Ishikawa (cell line): Measurements from ENCODE around the gene TOP1.

ENCODE experiments used
- CEBPB ChIP-seq: IDR thresholded peaks from 2 replicates; pipeline ENCODE4 v1.6.1; 2012
- CREB1 ChIP-seq: IDR thresholded peaks from 2 replicates; pipeline ENCODE4 v1.6.1; 2012; ENCODE audit warnings: low read depth
- EGR1 ChIP-seq: IDR thresholded peaks from 2 replicates; pipeline ENCODE4 v1.6.1; 2012
- EP300 ChIP-seq: IDR thresholded peaks from 2 replicates; pipeline ENCODE4 v1.6.1; 2012; ENCODE audit warnings: borderline replicate concordance
- FOXM1 ChIP-seq: IDR thresholded peaks from 2 replicates; pipeline ENCODE4 v1.6.1; 2012; ENCODE audit warnings: low read depth, borderline replicate concordance
- MAX ChIP-seq: IDR thresholded peaks from 2 replicates; pipeline ENCODE4 v1.6.1; 2012
- NFIC ChIP-seq: IDR thresholded peaks from 2 replicates; pipeline ENCODE4 v1.6.1; 2012
- RAD21 ChIP-seq: IDR thresholded peaks from 2 replicates; pipeline ENCODE4 v1.6.1; 2012; ENCODE audit warnings: low read depth
- REST ChIP-seq: IDR thresholded peaks from 2 replicates; pipeline ENCODE4 v1.6.1; 2012; ENCODE audit warnings: low read depth, mild to moderate bottlenecking
- TAF1 ChIP-seq: IDR thresholded peaks from 2 replicates; pipeline ENCODE4 v1.6.1; 2012; ENCODE audit warnings: low read depth, mild to moderate bottlenecking
- TCF12 ChIP-seq: IDR thresholded peaks from 2 replicates; pipeline ENCODE4 v1.6.1; 2012; ENCODE audit warnings: low read depth
- TEAD4 ChIP-seq: IDR thresholded peaks from 2 replicates; pipeline ENCODE4 v1.6.1; 2012
- YY1 ChIP-seq: IDR thresholded peaks from 2 replicates; pipeline ENCODE4 v1.6.1; 2012; ENCODE audit warnings: low read depth
- ZBTB7A ChIP-seq: IDR thresholded peaks from 2 replicates; pipeline ENCODE4 v1.6.1; 2012; ENCODE audit warnings: low read depth
- TF ChIP-seq, protein P1 (sequence below): IDR thresholded peaks from 2 replicates; pipeline ENCODE4 v1.6.1; 2012

TOP1 gene

DNA sequence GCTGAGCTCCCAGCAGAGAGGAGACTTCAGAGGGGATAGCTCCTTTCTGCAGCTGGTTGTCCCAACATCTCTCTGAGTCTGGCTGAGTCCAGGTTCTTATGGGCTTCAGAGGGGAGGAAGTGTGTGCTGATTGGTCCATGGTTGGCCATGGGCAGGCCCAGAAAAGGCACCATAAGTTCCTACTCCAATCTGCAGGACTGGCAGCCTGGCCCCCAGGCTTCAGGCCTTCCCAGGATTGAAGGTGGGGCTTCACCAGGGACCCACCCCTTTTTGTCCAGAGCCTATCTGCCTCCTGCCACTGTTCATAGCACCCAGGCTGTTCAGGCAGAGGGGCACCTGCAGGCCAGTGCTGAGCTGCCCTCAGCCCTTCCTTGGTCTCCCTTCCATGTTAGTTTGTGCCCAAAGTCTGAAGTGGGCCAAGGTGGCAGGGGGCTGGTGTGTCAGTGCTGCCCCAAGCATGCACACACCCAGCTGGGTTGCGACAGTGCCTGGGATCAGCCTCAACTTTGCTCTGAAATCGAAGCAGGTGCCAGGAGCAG, 21.6 kb upstream of the TOP1 start:
- no peak for TF ChIP-seq ZBTB7A
- no peak for TF ChIP-seq CREB1
- no peak for TF ChIP-seq NFIC
- TF ChIP-seq YY1: no peak
- no peak for TF ChIP-seq EGR1
- TF ChIP-seq, protein P1, sequence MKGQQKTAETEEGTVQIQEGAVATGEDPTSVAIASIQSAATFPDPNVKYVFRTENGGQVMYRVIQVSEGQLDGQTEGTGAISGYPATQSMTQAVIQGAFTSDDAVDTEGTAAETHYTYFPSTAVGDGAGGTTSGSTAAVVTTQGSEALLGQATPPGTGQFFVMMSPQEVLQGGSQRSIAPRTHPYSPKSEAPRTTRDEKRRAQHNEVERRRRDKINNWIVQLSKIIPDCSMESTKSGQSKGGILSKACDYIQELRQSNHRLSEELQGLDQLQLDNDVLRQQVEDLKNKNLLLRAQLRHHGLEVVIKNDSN: no peak
- no peak for TF ChIP-seq TCF12
- TF ChIP-seq EP300: no peak
- no peak for TF ChIP-seq REST
- TF ChIP-seq TEAD4: no peak
- no peak for TF ChIP-seq FOXM1
- TF ChIP-seq TAF1: no peak
- TF ChIP-seq MAX: no peak
- no peak for TF ChIP-seq CEBPB
- no peak for TF ChIP-seq RAD21

GRCh38 chr20:41007481-41007880, 21.1 kb upstream of the TOP1 start:
- TF ChIP-seq NFIC: no peak
- TF ChIP-seq FOXM1: no peak
- no peak for TF ChIP-seq YY1
- no peak for TF ChIP-seq ZBTB7A
- TF ChIP-seq CREB1: no peak
- no peak for TF ChIP-seq EP300
- no peak for TF ChIP-seq TCF12
- TF ChIP-seq EGR1: no peak
- no peak for TF ChIP-seq CEBPB
- no peak for TF ChIP-seq RAD21
- no peak for TF ChIP-seq TEAD4
- TF ChIP-seq TAF1: no peak
- TF ChIP-seq REST: no peak
- TF ChIP-seq MAX: no peak
- TF ChIP-seq, protein P1: no peak

DNA sequence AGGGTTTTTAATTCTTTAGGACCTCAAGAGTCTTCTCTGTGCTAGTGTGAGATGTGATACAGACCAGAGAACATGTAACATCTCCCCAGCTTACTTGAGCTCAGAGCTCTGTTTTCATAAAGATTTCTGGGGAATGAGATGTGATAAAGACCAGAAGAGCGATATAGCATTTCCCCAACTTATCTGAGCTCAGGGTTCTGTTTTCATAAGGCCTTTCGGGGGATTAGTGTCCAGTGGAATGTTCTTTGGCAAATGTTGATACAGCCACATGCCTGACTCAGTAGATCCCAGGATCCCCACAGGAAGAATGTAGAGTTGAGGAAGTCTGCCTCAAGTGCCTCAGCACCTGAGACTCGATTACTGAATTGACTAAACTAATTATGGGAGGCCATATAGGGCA, 18.7 kb upstream of the TOP1 start:
- TF ChIP-seq CREB1 (no peak), TEAD4 (no peak), EGR1 (no peak), CEBPB (no peak), EP300 (no peak), ZBTB7A (no peak), MAX (no peak), NFIC (no peak), REST (no peak), RAD21 (no peak), TAF1 (no peak), TCF12 (no peak), YY1 (no peak), FOXM1 (no peak)
- TF ChIP-seq, protein P1: no peak
